ENCODE measurements around the gene BOC.

DNA sequence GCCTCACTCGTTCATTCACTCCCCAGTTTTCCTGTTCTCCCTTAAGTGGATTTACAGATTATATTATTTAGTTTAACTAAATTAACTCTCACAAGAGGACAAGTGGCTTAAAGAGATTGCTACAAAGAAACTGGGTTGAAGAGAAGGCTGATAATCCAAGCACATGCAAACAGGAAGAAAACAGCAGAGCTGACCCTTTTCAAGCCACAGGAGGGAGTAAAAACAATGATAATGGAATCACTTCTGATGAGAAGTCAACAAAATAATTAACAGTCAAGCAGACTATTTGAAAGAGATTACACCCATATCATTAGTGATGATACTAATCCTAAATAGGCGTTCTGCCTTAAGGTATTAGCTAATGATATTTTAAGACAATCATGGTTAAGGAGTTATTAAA is 31.7 kb downstream of the BOC start:
- TF ChIP-seq ELF1 (CRISPR knock-in tag; IDR thresholded peaks at IDR 0.05) = no peak
- no peak for TF ChIP-seq DPF2 (CRISPR knock-in tag; IDR thresholded peaks at IDR 0.05; ENCODE audit: borderline replicate concordance, low read depth)
- TF ChIP-seq, protein P1, sequence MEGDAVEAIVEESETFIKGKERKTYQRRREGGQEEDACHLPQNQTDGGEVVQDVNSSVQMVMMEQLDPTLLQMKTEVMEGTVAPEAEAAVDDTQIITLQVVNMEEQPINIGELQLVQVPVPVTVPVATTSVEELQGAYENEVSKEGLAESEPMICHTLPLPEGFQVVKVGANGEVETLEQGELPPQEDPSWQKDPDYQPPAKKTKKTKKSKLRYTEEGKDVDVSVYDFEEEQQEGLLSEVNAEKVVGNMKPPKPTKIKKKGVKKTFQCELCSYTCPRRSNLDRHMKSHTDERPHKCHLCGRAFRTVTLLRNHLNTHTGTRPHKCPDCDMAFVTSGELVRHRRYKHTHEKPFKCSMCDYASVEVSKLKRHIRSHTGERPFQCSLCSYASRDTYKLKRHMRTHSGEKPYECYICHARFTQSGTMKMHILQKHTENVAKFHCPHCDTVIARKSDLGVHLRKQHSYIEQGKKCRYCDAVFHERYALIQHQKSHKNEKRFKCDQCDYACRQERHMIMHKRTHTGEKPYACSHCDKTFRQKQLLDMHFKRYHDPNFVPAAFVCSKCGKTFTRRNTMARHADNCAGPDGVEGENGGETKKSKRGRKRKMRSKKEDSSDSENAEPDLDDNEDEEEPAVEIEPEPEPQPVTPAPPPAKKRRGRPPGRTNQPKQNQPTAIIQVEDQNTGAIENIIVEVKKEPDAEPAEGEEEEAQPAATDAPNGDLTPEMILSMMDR (CRISPR knock-in tag; IDR thresholded peaks at IDR 0.05) = no peak

All from HepG2 (cell line).